ENCODE results near the gene PPARD. TPM values are rescaled to one million over a fixed set of nuclear protein-coding genes. Genes with fewer than 3 reads are reported as not detected.

PPARD gene
- 10 to 100 TPM; 21.2 to 24.1 TPM for total RNA-seq

GRCh38 chr6:35342258-35343091, at the start of gene PPARD:
TSS of gene PPARD (plus strand) at chr6:35342558. CDS start at chr6:35411088, 68,530 bp downstream.
- Histone ChIP-seq H3K27ac (peak within 1 kb of the TSS; percentile 93 to 95), H3K36me3 (no peaks in the 10 kb centered on the region), H3K27me3 (replicated peaks; ENCODE audit: insufficient read depth) (no peaks in the 10 kb centered on the region), H3K4me1 (replicated peaks) (no peaks in the 10 kb centered on the region), H3K4me3 (peak within 1 kb of the TSS; percentile 77 to 96), H3K9me3 (no peaks in the 10 kb centered on the region)
- DNase-seq (ENCODE audit: low spot score): peak; percentile 98
- intact Hi-C loops (cut with DNase I): loop anchor here (1.0 to 10.0 kb wide), 4 partner anchors 72 to 392 kb away; partner anchors contain the start of genes ARMC12 and RPL10A
- peak; percentile 98 for TF ChIP-seq POLR2A (IDR thresholded peaks at IDR 0.05)
- peak; percentile 98 to 100 (median 100) for TF ChIP-seq CTCF (IDR thresholded peaks at IDR 0.05)
- TF ChIP-seq POLR2AphosphoS5 (IDR thresholded peaks at IDR 0.05): peak; percentile 98
- under 1% methylated on average over 75 of the region's 77 CpGs for WGBS

- Histone ChIP-seq H3K9me3 (no peaks in the 10 kb centered on the region), H3K27me3 (replicated peaks; ENCODE audit: insufficient read depth) (no peaks in the 10 kb centered on the region), H3K36me3 (peaks cover 0 to 27% of the 10 kb centered on the region in 2 donors), H3K4me3 (no peak overlapping the region), H3K27ac (no peak overlapping the region), H3K4me1 (replicated peaks) (no peaks in the 10 kb centered on the region)
- WGBS: 94% methylated on average over 9 of the region's 9 CpGs
- intact Hi-C loops (cut with DNase I): loop anchor here (5.0 kb wide), 1 partner anchor 159 kb away; the partner anchor contains the start of gene FANCE
- no peak for TF ChIP-seq POLR2A (IDR thresholded peaks at IDR 0.05)
- TF ChIP-seq CTCF (IDR thresholded peaks at IDR 0.05): no peak
- TF ChIP-seq POLR2AphosphoS5 (IDR thresholded peaks at IDR 0.05): no peak
- DNase-seq (ENCODE audit: low spot score): no peak
Measured at GRCh38 chr6:35293681-35294080, 48.7 kb upstream of the PPARD start.

GRCh38 chr6:35294308-35294945, 47.9 kb upstream of the PPARD start:
- Histone ChIP-seq H3K27me3 (replicated peaks; ENCODE audit: insufficient read depth) (no peaks in the 10 kb centered on the region), H3K27ac (no peak overlapping the region), H3K4me3 (no peak overlapping the region), H3K36me3 (peaks cover 0 to 27% of the 10 kb centered on the region in 2 donors), H3K9me3 (no peaks in the 10 kb centered on the region), H3K4me1 (replicated peaks) (no peaks in the 10 kb centered on the region)
- peak; percentile 43 for DNase-seq (ENCODE audit: low spot score)
- WGBS: 49% methylated on average over 10 of the region's 10 CpGs
- TF ChIP-seq CTCF (IDR thresholded peaks at IDR 0.05): peak; percentile 44 to 80 (median 64)
- no peak for TF ChIP-seq POLR2A (IDR thresholded peaks at IDR 0.05)
- TF ChIP-seq POLR2AphosphoS5 (IDR thresholded peaks at IDR 0.05): peak; percentile 25
- intact Hi-C loops (cut with DNase I): loop anchor here (5.0 kb wide), 1 partner anchor 158 kb away; the partner anchor contains the start of gene FANCE

- Histone ChIP-seq H3K4me1 (replicated peaks) (no peaks in the 10 kb centered on the region), H3K9me3 (no peaks in the 10 kb centered on the region), H3K27me3 (replicated peaks; ENCODE audit: insufficient read depth) (no peaks in the 10 kb centered on the region), H3K36me3 (peaks cover 0 to 27% of the 10 kb centered on the region in 2 donors), H3K27ac (no peak overlapping the region), H3K4me3 (no peak overlapping the region)
- intact Hi-C loops (cut with DNase I): no loop called here
- 96% methylated on average over 2 of the region's 2 CpGs for WGBS
- DNase-seq (ENCODE audit: low spot score): no peak
- TF ChIP-seq POLR2AphosphoS5 (IDR thresholded peaks at IDR 0.05) (no peak), POLR2A (IDR thresholded peaks at IDR 0.05) (no peak), CTCF (IDR thresholded peaks at IDR 0.05) (no peak)
Measured at GRCh38 chr6:35295036-35295435, 47.3 kb upstream of the PPARD start.
